Immature natural killer cell (primary cell): ENCODE results near the gene TC2N. TPM values are rescaled to one million over a fixed set of nuclear protein-coding genes. Genes with fewer than 3 reads are reported as not detected.
"Not testable (repeated sequence)": the region's sequence is repeated elsewhere in the genome, so short reads cannot be mapped to it uniquely, and the experiment has no call there.

Source experiments
- DNase-seq, 3 donors: peaks; one replicate each; pipeline ENCODE4 v3.0.0; 2022; ENCODE audit warnings: mixed read lengths in 1 of 3
- H3K27ac Mint-ChIP-seq, 6 donors: one replicate each; pipeline ENCODE4 v1.8.0; 2020; ENCODE audit warnings: mixed read lengths in 6 of 6, mild to moderate bottlenecking in 5 of 6, inconsistent platforms in 4 of 6, moderate library complexity in 3 of 6
- H3K27me3 Mint-ChIP-seq, 3 donors: one replicate each; pipeline ENCODE4 v1.8.0; 2020 to 2021; ENCODE audit warnings: low read depth in 3 of 3, mild to moderate bottlenecking in 3 of 3, mixed read lengths in 3 of 3, moderate library complexity in 3 of 3, inconsistent platforms in 1 of 3
- H3K36me3 Mint-ChIP-seq, 3 donors: one replicate each; pipeline ENCODE4 v1.8.0; 2020; ENCODE audit warnings: mixed read lengths in 3 of 3, inconsistent platforms in 2 of 3, mild to moderate bottlenecking in 2 of 3
- H3K4me1 Mint-ChIP-seq, 2 donors: one replicate each; pipeline ENCODE4 v1.8.0; 2020; ENCODE audit warnings: inconsistent platforms in 2 of 2, mild to moderate bottlenecking in 2 of 2, mixed read lengths in 2 of 2, moderate library complexity in 1 of 2
- H3K4me3 Mint-ChIP-seq, 5 donors: one replicate each; pipeline ENCODE4 v1.8.0; 2020; ENCODE audit warnings: mild to moderate bottlenecking in 5 of 5, mixed read lengths in 5 of 5, inconsistent platforms in 3 of 5, moderate library complexity in 3 of 5
- H3K9me3 Mint-ChIP-seq, 6 donors: one replicate each; pipeline ENCODE4 v1.8.0; 2020; ENCODE audit warnings: mild to moderate bottlenecking in 6 of 6, mixed read lengths in 6 of 6, inconsistent platforms in 4 of 6, moderate library complexity in 3 of 6
- polyA plus RNA-seq, 3 donors: library from polyadenylated mRNA; unstranded; fragments of 300-500 nt; fragmentation: Illumina TruSeq; gene quantifications; one replicate each; pipeline ENCODE4 v1.2.3, GENCODE V29; 2021

The TC2N gene
- polyA plus RNA-seq, 3 donors from 2014 or later = 97.4 to 158 (median 112) TPM

DNA sequence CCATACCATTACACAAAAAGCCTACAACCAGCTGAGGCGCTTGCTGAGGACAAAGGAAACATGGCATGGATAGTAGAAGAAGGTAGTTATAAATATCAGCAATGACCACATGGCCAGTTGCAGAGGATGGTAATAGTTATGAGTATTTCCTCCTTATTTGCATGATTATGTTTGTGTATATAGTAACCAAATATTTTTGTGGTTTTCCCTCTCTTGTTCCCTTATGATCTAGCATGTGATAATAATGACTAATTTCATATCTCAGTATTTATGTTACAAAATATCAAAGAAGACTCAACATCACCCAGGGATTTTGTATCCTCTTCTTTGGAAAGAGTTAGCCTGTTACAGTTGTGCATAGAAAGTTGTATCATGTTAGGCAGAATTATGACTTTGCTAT is 122.0 kb downstream of the TC2N start:
- Mint-ChIP-seq H3K36me3 (no peaks in the 10 kb centered on the region), H3K4me1 (no peaks in the 10 kb centered on the region), H3K4me3 (no peak overlapping the region), H3K27me3 (peaks cover 2 to 7% (median 2%) of the 10 kb centered on the region in 3 donors), H3K9me3 (no peaks in the 10 kb centered on the region), H3K27ac (no peak overlapping the region)
- no peak for DNase-seq

DNA sequence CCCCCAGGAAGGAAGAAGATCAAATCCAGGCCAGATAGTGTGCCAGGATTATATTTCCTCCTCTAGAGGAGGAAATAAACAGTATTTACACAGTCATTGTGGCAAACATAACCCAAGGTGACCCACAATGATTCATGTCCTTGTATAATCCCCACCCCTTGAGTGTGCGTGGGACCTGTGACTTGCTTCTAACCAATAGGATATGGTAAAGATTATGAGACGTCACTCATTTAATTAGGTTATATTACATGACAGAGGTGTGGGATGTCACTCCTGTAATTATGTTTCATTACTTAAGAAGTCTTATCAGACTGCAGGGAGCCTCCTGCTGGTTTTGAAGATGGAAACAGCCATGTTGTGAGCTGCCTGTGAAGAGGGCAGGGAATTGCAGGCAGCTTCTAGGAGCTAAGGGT is 123.3 kb downstream of the TC2N start:
- Mint-ChIP-seq H3K27ac (no peak overlapping the region), H3K9me3 (no peaks in the 10 kb centered on the region), H3K36me3 (no peaks in the 10 kb centered on the region)

DNA sequence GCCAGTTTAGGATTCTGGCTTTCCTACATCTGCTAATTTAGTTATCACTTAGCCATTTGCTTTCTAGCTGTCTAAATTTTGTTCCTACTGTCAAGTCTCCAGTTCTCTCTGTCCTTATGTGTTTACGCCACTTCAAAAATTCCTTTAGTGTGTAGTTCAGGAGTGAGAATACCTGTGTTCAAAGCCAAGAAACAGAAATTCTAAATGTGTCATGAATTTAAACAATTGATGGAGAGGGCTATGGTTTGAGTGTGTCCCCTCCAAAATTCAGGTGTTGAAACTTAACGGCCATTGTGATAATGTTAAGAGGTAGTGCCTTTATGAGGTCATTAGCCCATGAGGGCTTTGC is 124.1 kb downstream of the TC2N start:
- Mint-ChIP-seq H3K27me3 (peaks cover 0 to 11% (median 3%) of the 10 kb centered on the region in 3 donors), H3K4me3 (no peak overlapping the region), H3K4me1 (no peaks in the 10 kb centered on the region), H3K9me3 (no peaks in the 10 kb centered on the region), H3K36me3 (no peaks in the 10 kb centered on the region), H3K27ac (no peak overlapping the region)
- no peak for DNase-seq

More for the DNA sequence above, 123.3 kb downstream of the TC2N start:
- peaks cover 0 to 8% (median 3%) of the 10 kb centered on the region in 3 donors for H3K27me3 Mint-ChIP-seq
- DNase-seq = no peak
- H3K4me1 Mint-ChIP-seq = no peaks in the 10 kb centered on the region
- no peak overlapping the region for H3K4me3 Mint-ChIP-seq

DNA sequence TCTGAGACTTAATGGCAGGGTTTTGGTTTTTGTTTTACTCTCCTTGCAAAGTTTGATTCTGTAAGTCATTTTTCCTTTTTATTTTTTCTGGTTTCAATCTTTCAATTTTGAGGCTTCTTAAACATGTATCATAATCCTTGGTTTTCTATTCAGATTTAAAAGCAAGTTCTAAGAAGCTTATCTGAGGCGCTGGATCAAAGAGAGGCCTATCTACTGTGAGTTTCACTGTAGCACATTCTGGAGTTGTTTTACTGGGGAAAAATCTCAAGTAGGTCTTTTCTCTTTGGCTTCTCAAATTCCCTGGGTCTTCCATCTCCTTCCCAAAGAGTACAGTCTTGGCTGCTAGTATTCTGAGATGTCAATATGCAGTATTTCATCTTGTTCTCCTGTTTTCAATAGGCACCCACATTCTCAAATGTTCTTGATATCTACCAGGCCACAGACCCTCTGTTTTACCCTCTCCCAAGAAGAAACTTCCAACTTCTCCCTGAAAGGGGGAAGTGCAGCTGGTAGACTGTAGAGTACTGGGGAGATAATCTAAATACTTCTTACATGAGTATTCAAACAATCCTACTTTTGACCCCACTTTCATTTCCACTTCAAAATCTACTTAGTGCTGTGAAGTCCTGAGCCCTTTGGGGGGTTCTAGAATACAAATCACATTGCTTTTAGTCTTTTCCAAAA is 124.6 kb downstream of the TC2N start:
- H3K27me3 Mint-ChIP-seq = peaks cover 0 to 14% (median 3%) of the 10 kb centered on the region in 3 donors
- no peaks in the 10 kb centered on the region for H3K9me3 Mint-ChIP-seq
- H3K27ac Mint-ChIP-seq = no peak overlapping the region

DNA sequence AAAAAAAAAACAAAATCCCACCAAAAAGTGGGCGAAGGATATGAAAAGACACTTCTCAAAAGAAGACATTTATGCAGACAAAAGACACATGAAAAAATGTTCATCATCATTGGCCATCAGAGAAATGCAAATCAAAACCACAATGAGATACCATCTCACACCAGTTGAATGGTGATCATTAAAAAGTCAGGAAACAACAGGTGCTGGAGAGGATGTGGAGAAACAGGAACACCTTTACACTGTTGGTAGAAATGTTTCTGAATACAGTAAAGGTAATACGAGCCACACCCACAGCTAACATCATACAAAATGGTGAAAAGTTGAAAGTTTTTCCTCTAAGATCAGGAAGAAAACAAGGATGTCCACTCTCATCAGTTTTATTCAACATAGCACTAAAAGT is 127.5 kb downstream of the TC2N start:
- H3K36me3 Mint-ChIP-seq, H3K4me1 Mint-ChIP-seq, H3K4me3 Mint-ChIP-seq, H3K9me3 Mint-ChIP-seq, DNase-seq, H3K27ac Mint-ChIP-seq: not testable (repeated sequence)
- peaks cover 0 to 22% (median 3%) of the 10 kb centered on the region in 3 donors for H3K27me3 Mint-ChIP-seq

More for the DNA sequence above, 124.6 kb downstream of the TC2N start:
- no peak overlapping the region for H3K4me3 Mint-ChIP-seq
- no peaks in the 10 kb centered on the region for H3K36me3 Mint-ChIP-seq
- no peak for DNase-seq
- no peaks in the 10 kb centered on the region for H3K4me1 Mint-ChIP-seq

DNA sequence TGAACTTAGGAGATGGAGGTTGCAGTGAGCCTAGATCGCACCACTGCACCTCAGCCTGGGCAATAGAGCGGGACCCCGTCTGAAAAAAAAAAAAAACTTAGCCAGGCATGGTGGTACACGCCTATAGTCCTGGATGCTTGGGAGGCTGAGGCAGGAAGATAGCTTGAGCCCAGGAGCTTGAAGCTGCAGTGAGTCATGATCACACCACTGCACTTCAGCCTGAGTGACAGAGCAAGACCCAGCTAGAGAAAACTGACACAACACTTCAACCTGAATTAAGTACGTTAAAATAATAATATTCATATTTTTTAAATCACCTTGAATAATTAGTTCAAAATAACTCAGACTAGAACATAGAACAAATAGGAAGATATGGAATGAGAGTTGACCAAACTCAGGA is 129.7 kb downstream of the TC2N start:
- H3K4me1 Mint-ChIP-seq = no peaks in the 10 kb centered on the region

DNA sequence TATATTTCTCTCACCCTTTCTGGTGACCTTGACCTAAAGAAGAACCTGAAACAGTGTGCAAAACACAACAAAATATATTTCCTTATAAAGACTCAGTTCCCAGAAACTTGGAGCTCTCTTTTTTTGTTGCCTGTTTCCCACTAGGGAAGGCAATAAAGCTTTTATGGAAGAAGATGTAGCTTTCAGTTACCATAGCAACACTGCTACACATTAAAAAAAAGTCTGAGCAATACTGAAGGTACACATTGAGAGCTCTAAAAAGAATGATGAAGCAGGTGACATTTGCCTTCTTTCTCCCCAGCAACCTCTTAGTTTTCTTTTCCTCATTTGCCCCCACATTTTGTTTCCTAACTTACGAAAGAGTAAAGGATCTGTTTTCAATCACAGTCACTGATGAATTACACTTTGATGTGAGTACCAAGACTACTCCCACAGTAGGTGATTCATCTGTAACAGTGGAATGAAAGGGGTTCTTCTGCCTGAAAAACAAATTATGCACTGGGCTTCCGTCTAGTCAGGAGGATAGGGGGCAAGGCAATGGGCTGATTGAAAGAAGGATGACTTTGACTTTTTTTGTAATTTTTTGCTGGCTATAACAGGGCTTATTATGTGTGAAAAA is 134.4 kb downstream of the TC2N start:
- Mint-ChIP-seq H3K27me3 (peaks cover 0 to 11% (median 2%) of the 10 kb centered on the region in 3 donors), H3K4me1 (no peaks in the 10 kb centered on the region), H3K9me3 (no peaks in the 10 kb centered on the region), H3K4me3 (no peak overlapping the region), H3K36me3 (peaks cover 0 to 11% (median 5%) of the 10 kb centered on the region in 3 donors), H3K27ac (no peak overlapping the region)
- no peak for DNase-seq

More for the DNA sequence above, 129.7 kb downstream of the TC2N start:
- H3K9me3 Mint-ChIP-seq = no peaks in the 10 kb centered on the region
- DNase-seq = no peak
- H3K36me3 Mint-ChIP-seq = peaks cover 0 to 7% (median 5%) of the 10 kb centered on the region in 3 donors
- H3K27me3 Mint-ChIP-seq = peaks cover 0 to 23% (median 5%) of the 10 kb centered on the region in 3 donors
- no peak overlapping the region for H3K27ac Mint-ChIP-seq
- H3K4me3 Mint-ChIP-seq = no peak overlapping the region

DNA sequence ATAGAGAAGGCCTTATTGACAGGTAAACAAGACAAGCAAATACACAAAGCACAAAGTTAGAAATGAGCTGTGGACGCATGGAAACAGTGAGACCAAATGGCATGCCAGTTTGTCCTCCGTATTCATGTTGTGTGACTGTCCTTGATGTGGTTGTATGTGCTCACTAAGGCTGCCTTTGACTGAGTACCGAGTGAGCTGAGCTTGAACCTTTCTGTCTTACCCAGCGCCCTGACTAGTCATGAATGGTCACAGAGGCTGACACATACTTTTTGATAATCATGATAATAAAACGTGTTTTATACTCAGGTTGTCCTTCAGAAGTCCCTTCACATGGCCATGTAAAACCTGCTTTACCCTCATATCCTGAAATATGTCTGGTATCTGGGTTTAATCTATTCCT is 134.9 kb downstream of the TC2N start:
- peaks cover 0 to 11% (median 5%) of the 10 kb centered on the region in 3 donors for H3K36me3 Mint-ChIP-seq
- no peaks in the 10 kb centered on the region for H3K9me3 Mint-ChIP-seq
- DNase-seq = no peak
- H3K27me3 Mint-ChIP-seq = peaks cover 0 to 10% (median 2%) of the 10 kb centered on the region in 3 donors
- no peaks in the 10 kb centered on the region for H3K4me1 Mint-ChIP-seq
- H3K27ac Mint-ChIP-seq = no peak overlapping the region
- no peak overlapping the region for H3K4me3 Mint-ChIP-seq

DNA sequence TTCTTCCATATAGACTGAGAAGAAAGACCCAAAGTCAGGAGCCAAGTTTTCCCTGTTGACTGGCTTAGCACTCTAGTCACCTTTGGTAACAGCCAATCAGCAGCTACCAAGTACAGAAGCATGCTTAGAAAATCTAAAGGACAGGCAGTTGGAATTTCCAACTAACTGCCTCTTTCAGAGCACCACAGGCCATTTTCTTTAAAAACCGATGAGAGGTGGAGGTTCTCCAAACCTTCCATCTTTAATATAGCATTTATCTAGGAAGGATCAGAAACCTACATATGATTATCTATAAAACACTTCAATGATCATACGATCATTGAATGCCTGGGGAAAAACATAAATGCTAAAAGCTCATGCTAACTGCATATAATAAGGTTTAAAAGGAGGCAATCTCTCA is 135.3 kb downstream of the TC2N start, which contains the start of gene CATSPERB:
CATSPERB (minus strand) TSS at position 101 of the 400 bp plus-strand sequence. CDS start 2,607 bp downstream, outside the sequence.
- Mint-ChIP-seq H3K9me3 (no peaks in the 10 kb centered on the region), H3K4me3 (no peak within 1 kb of the TSS), H3K27ac (no peak within 1 kb of the TSS), H3K27me3 (peaks cover 0 to 10% (median 2%) of the 10 kb centered on the region in 3 donors), H3K4me1 (no peaks in the 10 kb centered on the region), H3K36me3 (peaks cover 0 to 10% (median 5%) of the 10 kb centered on the region in 3 donors)
- DNase-seq = no peak

DNA sequence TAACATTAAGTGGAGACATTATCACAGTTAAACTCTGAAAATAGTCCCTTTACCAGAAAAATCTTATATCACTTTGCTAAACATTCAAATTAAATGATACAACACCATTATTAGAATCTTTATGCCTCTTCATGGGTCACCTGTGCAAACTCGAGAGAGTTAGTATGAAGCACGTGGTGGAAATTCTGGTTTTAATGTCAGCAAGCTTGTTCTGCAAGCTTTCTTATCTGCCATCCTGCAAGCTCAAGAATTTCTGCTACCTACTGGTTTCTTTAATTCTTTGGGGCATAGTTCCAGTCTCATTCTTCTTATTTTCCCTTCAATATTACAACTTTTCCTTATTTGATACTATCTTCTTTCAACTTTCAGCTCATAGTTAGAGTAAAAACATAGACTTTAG is 136.3 kb downstream of the TC2N start:
- Mint-ChIP-seq H3K36me3 (peaks cover 0 to 4% (median 0%) of the 10 kb centered on the region in 3 donors), H3K4me1 (no peaks in the 10 kb centered on the region), H3K4me3 (no peak overlapping the region), H3K27ac (no peak overlapping the region), H3K9me3 (no peaks in the 10 kb centered on the region), H3K27me3 (peaks cover 0 to 6% (median 2%) of the 10 kb centered on the region in 3 donors)
- no peak for DNase-seq

DNA sequence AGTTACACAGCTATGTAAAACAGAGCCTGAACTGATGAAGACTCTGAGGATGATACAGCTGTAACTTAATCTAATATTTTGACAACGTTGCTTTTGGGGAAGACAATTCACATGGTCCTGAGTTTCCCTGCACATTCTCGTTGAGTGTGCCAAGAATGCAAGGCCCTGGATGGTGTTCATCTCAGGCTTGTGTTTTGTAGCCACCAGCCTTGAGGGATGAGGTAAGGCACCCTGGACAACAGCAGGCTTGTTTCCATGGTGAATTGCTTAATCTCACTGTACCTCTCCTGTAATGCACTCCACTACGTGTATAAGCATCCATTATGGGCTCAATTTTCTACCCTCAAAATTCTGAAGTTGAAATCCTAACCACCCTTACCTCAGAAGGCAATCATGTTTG is 137.6 kb downstream of the TC2N start:
- H3K4me3 Mint-ChIP-seq = no peak overlapping the region
- H3K9me3 Mint-ChIP-seq = no peaks in the 10 kb centered on the region
- DNase-seq = no peak
- no peak overlapping the region for H3K27ac Mint-ChIP-seq
- peaks cover 0 to 6% (median 5%) of the 10 kb centered on the region in 3 donors for H3K36me3 Mint-ChIP-seq
- H3K27me3 Mint-ChIP-seq = peaks cover 0 to 2% (median 0%) of the 10 kb centered on the region in 3 donors
- H3K4me1 Mint-ChIP-seq = no peaks in the 10 kb centered on the region

Other genes starting within 250 kb of the TC2N start
- gene CATSPERB, start 135.4 kb downstream of the TC2N start, polyA plus RNA-seq = 1 to 10 TPM in 1 of 3 donors, under 1 TPM in 1, not detected in 1; 0.32 to 1.9 TPM
- 1 to 10 TPM; 3.0 to 3.8 (median 3.0) TPM for gene FBLN5, start 80.2 kb upstream of the TC2N start, polyA plus RNA-seq
- 10 to 100 TPM; 14.3 to 62.6 (median 24.3) TPM for gene TRIP11, start 172.5 kb upstream of the TC2N start, polyA plus RNA-seq
- gene ATXN3, start 239.0 kb upstream of the TC2N start, polyA plus RNA-seq = 10 to 100 TPM; 12.7 to 21.1 (median 20.3) TPM